ENCODE data around the gene NT5C1B. TPM values are rescaled to one million over a fixed set of nuclear protein-coding genes. Genes with fewer than 3 reads are reported as not detected.

NT5C1B gene
- total RNA-seq, 1 donor from 2014 or later: not detected

DNA sequence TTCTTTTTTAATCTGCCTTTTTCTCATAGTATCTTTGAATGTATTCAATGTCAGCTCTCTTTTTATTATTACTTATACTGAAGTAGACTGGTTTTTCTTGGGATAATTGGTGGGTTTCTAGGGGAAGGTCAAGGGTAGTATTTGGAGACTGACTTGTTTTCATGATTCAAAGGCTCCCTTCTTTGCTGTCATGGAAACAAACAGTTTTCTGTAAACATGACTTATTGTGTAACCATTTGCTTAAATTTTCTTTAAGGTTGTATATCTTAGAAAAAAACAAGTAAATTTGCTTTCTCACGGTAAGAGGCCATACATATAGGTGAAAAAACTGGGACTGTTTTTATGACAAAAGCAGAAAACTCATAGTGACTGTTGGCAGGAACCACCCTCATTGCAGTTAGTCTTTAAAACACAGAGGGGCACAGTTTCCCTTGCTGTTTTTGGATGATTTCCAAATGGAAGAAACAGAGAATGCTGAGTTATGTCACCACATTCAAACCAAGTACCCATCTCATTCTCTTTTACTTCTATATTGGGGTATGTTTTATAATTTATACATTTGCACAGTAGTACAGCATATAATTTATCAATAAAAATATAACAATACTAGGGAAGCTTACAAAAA, 23.1 kb downstream of the NT5C1B start:
- no peak for DNase-seq (ENCODE audit: extremely low spot score, unreplicated experiment)
- H3K27ac Mint-ChIP-seq (ENCODE audit: unreplicated experiment): no peak overlapping the region
- H3K27me3 Mint-ChIP-seq (ENCODE audit: unreplicated experiment): no peaks in the 10 kb centered on the region
- TF ChIP-seq, protein P1, sequence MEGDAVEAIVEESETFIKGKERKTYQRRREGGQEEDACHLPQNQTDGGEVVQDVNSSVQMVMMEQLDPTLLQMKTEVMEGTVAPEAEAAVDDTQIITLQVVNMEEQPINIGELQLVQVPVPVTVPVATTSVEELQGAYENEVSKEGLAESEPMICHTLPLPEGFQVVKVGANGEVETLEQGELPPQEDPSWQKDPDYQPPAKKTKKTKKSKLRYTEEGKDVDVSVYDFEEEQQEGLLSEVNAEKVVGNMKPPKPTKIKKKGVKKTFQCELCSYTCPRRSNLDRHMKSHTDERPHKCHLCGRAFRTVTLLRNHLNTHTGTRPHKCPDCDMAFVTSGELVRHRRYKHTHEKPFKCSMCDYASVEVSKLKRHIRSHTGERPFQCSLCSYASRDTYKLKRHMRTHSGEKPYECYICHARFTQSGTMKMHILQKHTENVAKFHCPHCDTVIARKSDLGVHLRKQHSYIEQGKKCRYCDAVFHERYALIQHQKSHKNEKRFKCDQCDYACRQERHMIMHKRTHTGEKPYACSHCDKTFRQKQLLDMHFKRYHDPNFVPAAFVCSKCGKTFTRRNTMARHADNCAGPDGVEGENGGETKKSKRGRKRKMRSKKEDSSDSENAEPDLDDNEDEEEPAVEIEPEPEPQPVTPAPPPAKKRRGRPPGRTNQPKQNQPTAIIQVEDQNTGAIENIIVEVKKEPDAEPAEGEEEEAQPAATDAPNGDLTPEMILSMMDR (IDR thresholded peaks at IDR 0.05): no peak
- peaks cover 39% of the 10 kb centered on the region for H3K9me3 Mint-ChIP-seq (ENCODE audit: unreplicated experiment)
- H3K4me1 Mint-ChIP-seq (ENCODE audit: unreplicated experiment): peaks cover 4% of the 10 kb centered on the region
- H3K4me3 Mint-ChIP-seq (ENCODE audit: unreplicated experiment): no peak overlapping the region
- H3K36me3 Mint-ChIP-seq (ENCODE audit: unreplicated experiment): peaks cover 6% of the 10 kb centered on the region

DNA sequence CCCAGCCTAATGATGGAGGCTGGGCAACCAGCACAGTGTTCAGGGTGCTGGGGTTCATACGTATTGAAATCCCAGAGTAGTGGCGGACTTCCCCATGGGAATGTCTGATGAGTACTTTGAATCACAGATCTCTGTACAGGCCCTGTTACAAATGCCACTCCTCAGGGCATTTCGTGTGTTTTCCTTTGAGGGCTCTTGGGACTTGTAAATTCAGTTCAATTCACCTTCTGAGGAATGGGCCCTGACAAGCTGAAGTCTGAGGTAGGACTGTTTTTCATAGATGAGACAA, 28.6 kb downstream of the NT5C1B start:
- peaks cover 11% of the 10 kb centered on the region for H3K9me3 Mint-ChIP-seq (ENCODE audit: unreplicated experiment)
- TF ChIP-seq, protein P1 (IDR thresholded peaks at IDR 0.05): no peak
- no peak for DNase-seq (ENCODE audit: extremely low spot score, unreplicated experiment)
- H3K27ac Mint-ChIP-seq (ENCODE audit: unreplicated experiment): peak overlapping the region; percentile 94
- peaks cover 34% of the 10 kb centered on the region for H3K4me1 Mint-ChIP-seq (ENCODE audit: unreplicated experiment)
- H3K27me3 Mint-ChIP-seq (ENCODE audit: unreplicated experiment): no peaks in the 10 kb centered on the region
- peaks cover 7% of the 10 kb centered on the region for H3K36me3 Mint-ChIP-seq (ENCODE audit: unreplicated experiment)
- peak overlapping the region; percentile 88 for H3K4me3 Mint-ChIP-seq (ENCODE audit: unreplicated experiment)

DNA sequence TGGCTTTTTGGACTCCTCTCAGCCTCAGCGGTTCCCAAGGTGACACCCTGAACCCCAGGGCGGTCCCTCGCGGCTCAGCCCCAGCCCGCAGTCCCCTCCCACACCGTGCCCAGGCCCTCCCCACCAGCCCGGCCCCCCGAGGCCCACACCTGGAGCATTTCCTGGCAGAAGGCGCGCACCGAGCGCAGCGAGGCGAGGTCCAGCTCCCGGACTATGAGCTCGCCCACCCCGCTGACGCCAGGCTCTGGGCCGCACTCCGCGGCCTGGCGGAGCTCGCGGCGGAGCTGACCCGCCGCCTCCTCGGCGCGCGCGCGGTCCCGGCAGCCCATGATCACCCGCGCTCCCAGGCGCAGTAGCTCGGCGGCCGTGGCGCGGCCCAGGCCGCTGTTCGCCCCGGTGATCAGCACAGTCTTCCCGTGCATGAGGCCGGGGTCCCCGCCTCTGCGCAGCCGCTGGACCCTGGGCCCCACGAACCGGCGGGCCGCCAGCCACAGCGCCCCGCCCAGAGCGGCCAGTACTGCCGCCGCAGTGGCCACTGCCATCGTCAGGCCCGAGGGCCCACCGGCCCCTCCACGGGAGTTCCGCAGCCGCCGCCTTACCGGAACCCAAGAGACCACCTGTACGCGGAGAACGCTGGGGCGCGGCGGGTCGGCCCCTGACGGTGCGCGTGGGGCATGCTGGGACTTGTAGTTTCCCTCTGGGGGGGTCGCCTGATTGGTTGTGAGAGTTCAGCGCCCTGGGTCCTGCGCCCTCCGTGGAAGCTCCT, 29.2 kb downstream of the NT5C1B start, which contains the start of gene RDH14:
Gene RDH14, minus strand, starts transcription at position 623 of the 766 bp plus-strand sequence. Its CDS starts 81 bp downstream, at position 542.
- H3K9me3 Mint-ChIP-seq (ENCODE audit: unreplicated experiment): peaks cover 8% of the 10 kb centered on the region
- peak within 1 kb of the TSS; percentile 88 for H3K4me3 Mint-ChIP-seq (ENCODE audit: unreplicated experiment)
- TF ChIP-seq, protein P1 (IDR thresholded peaks at IDR 0.05): no peak
- peak within 1 kb of the TSS; percentile 97 for H3K27ac Mint-ChIP-seq (ENCODE audit: unreplicated experiment)
- peaks cover 34% of the 10 kb centered on the region for H3K4me1 Mint-ChIP-seq (ENCODE audit: unreplicated experiment)
- no peaks in the 10 kb centered on the region for H3K27me3 Mint-ChIP-seq (ENCODE audit: unreplicated experiment)
- H3K36me3 Mint-ChIP-seq (ENCODE audit: unreplicated experiment): peaks cover 13% of the 10 kb centered on the region
- peak; percentile 97 for DNase-seq (ENCODE audit: extremely low spot score, unreplicated experiment)

DNA sequence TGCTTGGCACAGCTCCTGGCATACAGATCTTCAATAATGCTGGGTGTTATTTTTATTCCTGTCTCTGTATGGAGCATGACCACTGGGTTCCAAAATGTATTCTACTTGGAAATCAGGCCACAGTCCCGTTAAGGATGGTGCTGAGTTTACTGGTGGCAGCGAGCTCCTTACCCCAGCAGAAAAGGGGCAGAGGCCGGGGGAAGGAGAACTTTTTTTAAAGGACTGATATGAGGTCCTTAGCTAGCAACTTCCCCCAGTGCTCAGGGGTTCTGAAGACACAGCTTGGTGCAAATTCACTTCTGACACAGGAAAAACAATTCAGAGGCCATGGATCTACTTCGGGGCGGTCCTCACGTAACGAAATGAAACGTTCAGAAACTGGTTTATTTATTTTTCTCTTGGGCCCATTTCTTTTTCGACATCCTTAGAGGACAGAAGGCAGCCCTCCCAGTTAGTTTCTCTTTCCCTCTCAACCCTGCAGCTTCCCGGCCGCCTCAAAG, 29.8 kb downstream of the NT5C1B start:
- DNase-seq (ENCODE audit: extremely low spot score, unreplicated experiment): no peak
- Mint-ChIP-seq H3K27ac (ENCODE audit: unreplicated experiment) (peak overlapping the region; percentile 97), H3K4me3 (ENCODE audit: unreplicated experiment) (peak overlapping the region; percentile 88), H3K4me1 (ENCODE audit: unreplicated experiment) (peaks cover 34% of the 10 kb centered on the region), H3K27me3 (ENCODE audit: unreplicated experiment) (no peaks in the 10 kb centered on the region), H3K36me3 (ENCODE audit: unreplicated experiment) (peaks cover 13% of the 10 kb centered on the region), H3K9me3 (ENCODE audit: unreplicated experiment) (peaks cover 2% of the 10 kb centered on the region)
- TF ChIP-seq, protein P1 (IDR thresholded peaks at IDR 0.05): no peak

DNA sequence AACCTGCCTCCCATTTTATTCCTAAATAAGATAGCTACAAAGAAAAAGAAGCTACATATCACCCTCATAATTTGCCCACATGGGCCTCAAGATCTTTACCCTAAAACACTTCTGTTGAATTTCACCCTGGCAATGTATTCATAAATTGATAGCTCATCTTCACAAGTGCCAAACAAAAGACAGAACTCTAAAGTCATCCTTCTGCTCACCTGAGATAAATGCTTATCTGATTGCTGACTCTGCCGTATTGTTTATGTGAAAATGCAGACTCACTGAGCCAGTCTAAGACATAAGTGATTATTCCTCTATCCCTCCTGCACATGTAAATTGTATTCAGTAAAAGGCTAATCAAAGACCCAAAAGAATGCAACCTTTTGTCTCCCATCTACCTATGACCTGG, 30.9 kb downstream of the NT5C1B start:
- Mint-ChIP-seq H3K4me1 (ENCODE audit: unreplicated experiment) (peaks cover 35% of the 10 kb centered on the region), H3K36me3 (ENCODE audit: unreplicated experiment) (peaks cover 18% of the 10 kb centered on the region), H3K27me3 (ENCODE audit: unreplicated experiment) (no peaks in the 10 kb centered on the region), H3K4me3 (ENCODE audit: unreplicated experiment) (peak overlapping the region; percentile 11), H3K27ac (ENCODE audit: unreplicated experiment) (peak overlapping the region; percentile 97), H3K9me3 (ENCODE audit: unreplicated experiment) (no peaks in the 10 kb centered on the region)
- no peak for DNase-seq (ENCODE audit: extremely low spot score, unreplicated experiment)
- TF ChIP-seq, protein P1 (IDR thresholded peaks at IDR 0.05): no peak
